Brain microvascular endothelial cell (primary cell): Measurements from ENCODE around the gene PARP3.

ENCODE experiments used
- DNase-seq: peaks from one replicate; pipeline ENCODE4 v3.0.0-alpha.2; 2020
- H3K27ac ChIP-seq: fragments of 250-450 bp; sonication (Bioruptor Pico); 2 replicates; pipeline ENCODE4 v1.5.1; 2020; ENCODE audit warnings: mild to moderate bottlenecking, moderate library complexity
- H3K27me3 ChIP-seq: fragments of 250-450 bp; sonication (Bioruptor Pico); replicated peaks from 2 replicates; pipeline ENCODE4 v1.5.1; 2020; ENCODE audit warnings: mild to moderate bottlenecking
- H3K36me3 ChIP-seq: fragments of 250-450 bp; sonication (Bioruptor Pico); replicated peaks from 2 replicates; pipeline ENCODE4 v1.5.1; 2020; ENCODE audit warnings: mild to moderate bottlenecking
- H3K4me3 ChIP-seq: 2 replicates; pipeline ENCODE4 v1.5.1; 2011; ENCODE audit warnings: low read depth, mild to moderate bottlenecking, control low read depth, low read length, moderate library complexity
- in situ Hi-C: cut with HindIII; loops from 2 replicates; pipeline ENCODE4 v1.10.0; 2017; ENCODE audit warnings: low sequenced_read_pairs, low pct_ligation_motif_present
- TF ChIP-seq, protein P1 (sequence below): IDR thresholded peaks from 2 replicates; pipeline ENCODE4 v1.5.1; 2011; ENCODE audit warnings: low read depth, mild to moderate bottlenecking, moderate library complexity, low read length, control low read depth, inconsistent platforms; ENCODE audit errors: missing control alignments

PARP3 gene

DNA sequence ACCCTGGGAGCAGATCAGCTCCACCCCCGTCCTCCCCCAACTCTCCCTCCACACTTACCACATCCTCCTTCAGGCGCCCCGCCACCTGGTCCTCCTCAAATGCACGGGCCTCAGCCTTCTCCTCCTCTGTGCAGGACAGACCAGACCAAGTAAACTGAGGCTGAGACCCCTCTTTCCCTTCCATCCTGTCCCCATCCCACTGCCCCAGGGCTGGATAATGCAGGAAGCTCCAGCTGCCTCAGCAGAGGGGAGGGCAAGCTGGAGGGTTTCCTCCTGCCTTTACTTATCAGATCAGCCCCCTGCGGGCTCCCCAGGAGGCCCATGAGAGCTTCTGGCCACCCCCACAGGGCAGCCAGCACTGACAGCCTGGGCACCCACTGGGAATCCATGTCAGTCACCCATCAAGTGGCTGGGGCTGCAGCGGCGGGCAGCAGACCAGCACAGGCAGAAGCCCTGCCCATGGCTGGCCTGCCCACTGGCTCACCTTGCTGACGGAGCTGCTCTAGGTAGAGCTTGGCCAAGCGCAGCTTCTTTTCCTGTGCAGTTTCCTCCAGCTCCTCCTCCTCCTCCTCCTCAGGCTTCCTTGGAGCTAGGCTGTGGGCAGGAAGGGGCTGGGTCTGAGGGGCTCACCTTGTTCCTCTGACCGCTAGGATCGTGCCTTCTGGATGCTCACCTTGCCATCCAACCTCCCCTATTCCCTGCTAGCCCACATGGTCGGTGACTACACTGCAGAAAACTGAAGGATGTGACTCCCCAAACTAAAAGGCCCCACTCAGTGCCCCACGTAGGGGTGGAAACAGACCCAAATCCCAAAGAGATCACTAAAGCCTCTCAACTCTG, 4.3 kb upstream of the PARP3 start:
- DNase-seq = no peak
- no peaks in the 10 kb centered on the region for H3K27me3 ChIP-seq
- H3K27ac ChIP-seq = no peak overlapping the region
- in situ Hi-C loops = no loop called here
- H3K36me3 ChIP-seq = peaks cover 38% of the 10 kb centered on the region
- no peak overlapping the region for H3K4me3 ChIP-seq
- TF ChIP-seq, protein P1, sequence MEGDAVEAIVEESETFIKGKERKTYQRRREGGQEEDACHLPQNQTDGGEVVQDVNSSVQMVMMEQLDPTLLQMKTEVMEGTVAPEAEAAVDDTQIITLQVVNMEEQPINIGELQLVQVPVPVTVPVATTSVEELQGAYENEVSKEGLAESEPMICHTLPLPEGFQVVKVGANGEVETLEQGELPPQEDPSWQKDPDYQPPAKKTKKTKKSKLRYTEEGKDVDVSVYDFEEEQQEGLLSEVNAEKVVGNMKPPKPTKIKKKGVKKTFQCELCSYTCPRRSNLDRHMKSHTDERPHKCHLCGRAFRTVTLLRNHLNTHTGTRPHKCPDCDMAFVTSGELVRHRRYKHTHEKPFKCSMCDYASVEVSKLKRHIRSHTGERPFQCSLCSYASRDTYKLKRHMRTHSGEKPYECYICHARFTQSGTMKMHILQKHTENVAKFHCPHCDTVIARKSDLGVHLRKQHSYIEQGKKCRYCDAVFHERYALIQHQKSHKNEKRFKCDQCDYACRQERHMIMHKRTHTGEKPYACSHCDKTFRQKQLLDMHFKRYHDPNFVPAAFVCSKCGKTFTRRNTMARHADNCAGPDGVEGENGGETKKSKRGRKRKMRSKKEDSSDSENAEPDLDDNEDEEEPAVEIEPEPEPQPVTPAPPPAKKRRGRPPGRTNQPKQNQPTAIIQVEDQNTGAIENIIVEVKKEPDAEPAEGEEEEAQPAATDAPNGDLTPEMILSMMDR = no peak

DNA sequence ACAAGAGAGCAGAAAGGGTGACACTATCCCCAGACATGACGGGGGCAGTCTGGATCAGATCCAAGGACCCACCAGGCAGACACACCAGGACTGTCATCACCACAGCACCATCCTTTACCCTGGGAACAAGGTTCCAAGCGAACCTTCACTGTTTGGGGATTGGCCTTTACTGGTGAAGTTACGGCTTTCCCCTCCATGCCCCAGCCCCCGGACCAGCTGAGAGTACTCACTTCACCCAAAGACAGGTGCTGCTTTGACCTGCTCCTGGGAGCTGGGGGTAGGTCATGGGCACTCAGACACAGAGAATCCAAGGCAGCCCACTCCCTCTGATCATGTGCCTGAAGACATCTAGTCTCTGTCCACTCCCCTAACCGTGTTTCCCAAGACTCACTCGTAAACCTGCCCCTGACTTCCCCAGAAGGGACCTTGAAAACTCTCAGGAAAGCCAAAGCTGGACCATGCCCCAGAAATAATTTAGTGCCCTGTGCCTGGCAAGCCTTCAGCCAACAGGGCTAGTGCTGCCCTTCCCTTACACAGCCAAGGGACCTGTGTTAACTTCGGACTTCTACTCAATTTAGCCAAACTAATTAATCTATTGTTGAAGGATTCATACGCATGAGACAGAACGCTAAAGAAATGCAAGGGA, 3.3 kb upstream of the PARP3 start:
- peaks cover 34% of the 10 kb centered on the region for H3K36me3 ChIP-seq

DNA sequence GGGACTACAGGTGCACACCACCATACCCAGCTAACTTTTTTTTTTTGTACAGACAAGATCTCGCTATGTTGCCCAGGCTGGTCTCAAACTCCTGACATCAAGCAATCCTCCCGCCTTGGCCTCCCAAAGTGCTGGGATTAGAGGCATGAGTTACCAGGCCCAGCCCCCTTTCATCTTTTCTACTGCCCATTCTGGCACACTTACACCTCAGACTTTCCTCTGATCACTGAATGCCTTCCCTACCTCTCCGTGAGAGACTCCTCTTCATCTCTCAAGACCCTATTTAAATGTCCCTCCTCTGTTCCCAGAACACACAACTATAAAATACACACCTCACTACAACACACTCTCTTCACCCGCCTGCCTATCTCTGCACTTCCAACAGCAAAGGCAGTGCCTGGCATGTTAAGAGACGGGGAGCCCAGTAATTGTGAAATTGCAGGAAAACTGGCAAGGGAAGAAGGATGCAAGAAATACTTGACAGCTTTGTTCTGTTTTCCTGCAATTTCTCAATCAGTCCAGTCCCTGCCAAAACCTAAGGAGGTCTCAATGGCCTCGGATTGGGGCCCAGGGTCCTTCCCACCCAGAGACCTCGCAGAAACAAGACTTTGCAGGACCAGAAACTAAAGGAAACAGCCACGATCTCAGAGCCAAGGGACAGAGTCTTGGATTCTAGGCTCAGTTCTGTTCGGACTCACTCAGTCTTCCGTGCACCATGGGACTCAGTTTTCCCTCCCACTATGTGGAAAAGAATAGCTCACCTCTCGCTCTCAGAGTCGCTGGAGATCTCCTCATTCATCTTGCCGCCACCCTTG, 1.3 kb upstream of the PARP3 start:
- no peaks in the 10 kb centered on the region for H3K27me3 ChIP-seq
- in situ Hi-C loops = no loop called here
- peaks cover 17% of the 10 kb centered on the region for H3K36me3 ChIP-seq
- DNase-seq = no peak
- H3K27ac ChIP-seq = no peak overlapping the region
- H3K4me3 ChIP-seq = peak overlapping the region; percentile 86
- TF ChIP-seq, protein P1 = no peak

More for the DNA sequence above, 3.3 kb upstream of the PARP3 start:
- TF ChIP-seq, protein P1 = no peak
- Histone ChIP-seq H3K27ac (no peak overlapping the region), H3K27me3 (no peaks in the 10 kb centered on the region), H3K4me3 (no peak overlapping the region)
- in situ Hi-C loops = no loop called here
- no peak for DNase-seq

DNA sequence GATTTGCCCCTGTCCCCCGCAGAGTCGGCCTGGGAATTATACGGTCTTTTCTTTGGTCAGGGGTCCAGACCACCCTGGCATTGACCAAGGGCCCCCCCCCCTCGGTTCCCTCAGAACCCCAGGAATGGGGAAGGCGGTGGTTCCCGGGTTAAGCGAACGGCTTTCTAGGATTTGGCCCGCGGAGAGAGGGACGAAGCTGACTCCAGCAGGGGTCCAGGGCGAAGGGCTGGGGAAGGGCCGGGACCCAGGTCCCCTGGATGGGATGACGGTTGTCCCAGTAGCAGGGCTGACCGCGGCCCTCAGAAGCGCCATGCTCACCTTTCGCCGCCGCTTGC, 733 bp upstream of the PARP3 start:
- no peak overlapping the region for H3K27ac ChIP-seq
- in situ Hi-C loops = no loop called here
- H3K4me3 ChIP-seq = peak overlapping the region; percentile 86
- TF ChIP-seq, protein P1 = no peak
- no peak for DNase-seq
- no peaks in the 10 kb centered on the region for H3K27me3 ChIP-seq
- H3K36me3 ChIP-seq = peaks cover 14% of the 10 kb centered on the region

DNA sequence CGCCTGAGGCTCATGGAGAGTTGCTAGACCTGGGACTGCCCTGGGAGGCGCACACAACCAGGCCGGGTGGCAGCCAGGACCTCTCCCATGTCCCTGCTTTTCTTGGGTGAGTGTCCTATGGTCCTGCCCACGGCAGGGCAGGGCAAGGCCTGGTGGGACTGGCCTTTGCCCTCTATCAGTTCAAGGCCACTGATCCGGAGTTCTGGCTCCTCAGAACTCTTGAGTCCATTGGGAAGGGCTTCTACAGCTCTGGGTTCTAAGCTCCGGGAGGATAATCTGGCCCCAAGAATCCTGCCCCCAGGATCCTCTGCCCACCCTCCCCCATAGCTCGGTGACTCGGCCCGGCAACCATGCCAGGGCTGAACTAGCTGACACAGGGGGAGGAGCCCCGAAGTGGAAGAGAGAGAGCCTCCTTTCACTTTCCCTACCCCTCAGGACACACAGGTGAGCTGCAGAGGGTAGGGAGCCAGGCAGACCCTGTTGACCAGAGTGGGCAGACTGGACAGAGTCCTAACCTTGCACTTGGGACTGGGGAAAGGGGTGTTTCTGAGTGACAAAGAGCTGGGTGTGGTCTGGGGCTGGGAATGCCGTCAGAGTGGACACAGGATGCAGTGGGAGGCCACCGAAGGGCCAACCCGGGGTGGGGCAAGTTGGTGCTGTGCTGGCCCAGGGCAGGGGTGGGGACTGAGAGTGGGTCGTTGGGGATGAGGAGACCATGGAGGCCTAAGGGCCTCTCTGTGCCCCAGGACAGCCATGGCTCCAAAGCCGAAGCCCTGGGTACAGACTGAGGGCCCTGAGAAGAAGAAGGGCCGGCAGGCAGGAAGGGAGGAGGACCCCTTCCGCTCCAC, 664 bp downstream of the PARP3 start:
- in situ Hi-C loops = no loop called here
- DNase-seq = peak; percentile 16
- Histone ChIP-seq H3K4me3 (peak overlapping the region; percentile 57), H3K27me3 (no peaks in the 10 kb centered on the region), H3K27ac (peak overlapping the region; percentile 66), H3K36me3 (peaks cover under 1% of the 10 kb centered on the region)
- TF ChIP-seq, protein P1 = no peak
